Measurements from ENCODE around the gene ADCY6. TPM values are rescaled to one million over a fixed set of nuclear protein-coding genes. Genes with fewer than 3 reads are reported as not detected.

The ADCY6 gene
- total and polyA plus RNA-seq, 2 donors (not counting 1 experiment from before 2014, with no cell fraction given): 0.03 TPM; not detected in 1

DNA sequence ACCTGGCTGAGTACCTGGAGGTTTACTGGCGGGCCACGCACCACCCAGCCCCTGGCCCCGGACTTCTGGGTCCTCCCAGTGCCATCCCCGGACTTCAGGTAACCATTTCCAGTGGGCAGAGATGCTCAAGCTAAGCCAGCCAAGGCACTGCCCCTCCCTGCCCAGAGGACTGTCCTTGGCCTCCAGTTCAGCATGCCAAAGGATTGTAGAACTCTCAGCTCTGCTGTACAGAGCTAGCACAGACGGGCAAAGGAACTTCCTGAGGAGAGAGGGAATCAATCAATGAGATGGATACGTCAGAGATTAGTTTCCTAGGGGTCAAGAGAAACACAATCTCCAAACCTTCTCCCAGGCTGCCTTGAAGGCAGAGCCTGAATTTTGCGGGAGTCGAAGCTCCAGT, 38.1 kb upstream of the ADCY6 start:
- Histone ChIP-seq H3K79me2 (ENCODE audit: control insufficient read depth, insufficient read depth, low read length) (no peaks in the 10 kb centered on the region), H3K4me3 (ENCODE audit: control extremely low read depth in 1 of 5, extremely low read depth in 1 of 5, insufficient read depth in 1 of 5, low read depth in 2 of 5, low read length in 4 of 5) (no peak overlapping the region), H3K4me1 (ENCODE audit: control insufficient read depth in 2 of 2, insufficient read depth in 2 of 2, low read length in 2 of 2) (no peaks in the 10 kb centered on the region), H2AFZ (ENCODE audit: insufficient read depth, low read depth, low read length, poor library complexity, severe bottlenecking) (no peak overlapping the region), H3K27ac (ENCODE audit: low read length in 2 of 2) (no peak overlapping the region), H3K9me3 (ENCODE audit: control extremely low read depth in 1 of 3, control insufficient read depth in 2 of 3, insufficient read depth in 1 of 3, low read length in 2 of 3) (no peaks in the 10 kb centered on the region), H3K9ac (ENCODE audit: low read length) (no peak overlapping the region), H3K27me3 (replicated peaks in 1 of 4; ENCODE audit: control extremely low read depth in 1 of 4, control insufficient read depth in 3 of 4, insufficient read depth in 4 of 4, low read length in 3 of 4) (no peaks in the 10 kb centered on the region), H3K4me2 (replicated peaks; ENCODE audit: low read depth, low read length, poor library complexity, severe bottlenecking) (no peak overlapping the region), H4K20me1 (ENCODE audit: control insufficient read depth, insufficient read depth, low read length, poor library complexity, severe bottlenecking) (peaks cover 25% of the 10 kb centered on the region), H3K36me3 (replicated peaks in 1 of 2; ENCODE audit: control extremely low read depth in 1 of 2, control insufficient read depth in 1 of 2, extremely low read depth in 1 of 2, insufficient read depth in 2 of 2, low read length in 1 of 2) (peaks cover 3 to 37% of the 10 kb centered on the region in 2 experiments)
- POLR2A ChIA-PET: no interaction called here
- TF ChIP-seq, protein P1, sequence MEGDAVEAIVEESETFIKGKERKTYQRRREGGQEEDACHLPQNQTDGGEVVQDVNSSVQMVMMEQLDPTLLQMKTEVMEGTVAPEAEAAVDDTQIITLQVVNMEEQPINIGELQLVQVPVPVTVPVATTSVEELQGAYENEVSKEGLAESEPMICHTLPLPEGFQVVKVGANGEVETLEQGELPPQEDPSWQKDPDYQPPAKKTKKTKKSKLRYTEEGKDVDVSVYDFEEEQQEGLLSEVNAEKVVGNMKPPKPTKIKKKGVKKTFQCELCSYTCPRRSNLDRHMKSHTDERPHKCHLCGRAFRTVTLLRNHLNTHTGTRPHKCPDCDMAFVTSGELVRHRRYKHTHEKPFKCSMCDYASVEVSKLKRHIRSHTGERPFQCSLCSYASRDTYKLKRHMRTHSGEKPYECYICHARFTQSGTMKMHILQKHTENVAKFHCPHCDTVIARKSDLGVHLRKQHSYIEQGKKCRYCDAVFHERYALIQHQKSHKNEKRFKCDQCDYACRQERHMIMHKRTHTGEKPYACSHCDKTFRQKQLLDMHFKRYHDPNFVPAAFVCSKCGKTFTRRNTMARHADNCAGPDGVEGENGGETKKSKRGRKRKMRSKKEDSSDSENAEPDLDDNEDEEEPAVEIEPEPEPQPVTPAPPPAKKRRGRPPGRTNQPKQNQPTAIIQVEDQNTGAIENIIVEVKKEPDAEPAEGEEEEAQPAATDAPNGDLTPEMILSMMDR (IDR thresholded peaks at IDR 0.05): no peak
- TF ChIP-seq EZH2 (IDR thresholded peaks at IDR 0.05; ENCODE audit: borderline replicate concordance, insufficient read depth, low read depth, low read length, poor library complexity, severe bottlenecking): no peak
- H3K4me3 Mint-ChIP-seq: no peak overlapping the region
- no peaks in the 10 kb centered on the region for H3K4me1 Mint-ChIP-seq
- no peak for ATAC-seq (ENCODE audit: low read depth)
- no peaks in the 10 kb centered on the region for H3K9me3 Mint-ChIP-seq (ENCODE audit: insufficient read depth)
- CTCF ChIA-PET: interaction anchor here (1.0 to 1.1 kb wide), 5 partner anchors 13 to 97 kb away, joined by 3 to 4 read pairs (median 3); no protein-coding TSS in a partner anchor
- no peak for DNase-seq
- H3K27ac Mint-ChIP-seq: no peak overlapping the region
- no peaks in the 10 kb centered on the region for H3K27me3 Mint-ChIP-seq
- WGBS (ENCODE audit: insufficient coverage): 96% methylated on average over 4 of the region's 8 CpGs
- intact Hi-C loops (cut with micrococcal nuclease): no loop called here

DNA sequence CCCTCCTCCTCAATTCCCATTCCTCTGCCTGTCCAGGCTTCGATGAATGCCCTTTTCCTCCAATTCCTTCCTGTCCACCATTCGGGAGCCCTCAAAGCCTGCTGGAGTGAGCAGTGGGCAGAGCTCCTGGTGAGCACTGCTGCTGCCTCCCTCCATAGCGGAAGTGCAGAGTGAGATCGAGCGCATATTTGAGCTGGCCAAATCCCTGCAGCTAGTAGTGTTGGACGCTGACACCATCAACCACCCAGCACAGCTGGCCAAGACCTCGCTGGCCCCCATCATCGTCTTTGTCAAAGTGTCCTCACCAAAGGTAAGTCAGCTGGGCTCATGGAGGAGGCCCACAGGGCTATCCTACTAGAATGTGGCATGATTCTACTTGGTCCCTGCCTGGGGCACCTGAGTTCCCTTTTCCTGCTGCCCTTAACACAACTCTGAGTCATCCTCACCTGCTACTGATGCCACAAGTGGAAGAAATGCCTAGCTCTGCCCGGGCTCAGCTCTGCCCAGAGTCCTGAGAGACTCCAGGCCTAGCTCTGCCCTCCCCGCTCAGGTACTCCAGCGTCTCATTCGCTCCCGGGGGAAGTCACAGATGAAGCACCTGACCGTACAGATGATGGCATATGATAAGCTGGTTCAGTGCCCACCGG, 37.4 kb upstream of the ADCY6 start:
- CTCF ChIA-PET: interaction anchor here (1.0 kb wide), 1 partner anchor 12 kb away, joined by 4 read pairs; no protein-coding TSS in a partner anchor

More for the DNA sequence above, 37.4 kb upstream of the ADCY6 start:
- intact Hi-C loops (cut with micrococcal nuclease): no loop called here
- Histone ChIP-seq H4K20me1 (ENCODE audit: control insufficient read depth, insufficient read depth, low read length, poor library complexity, severe bottlenecking) (peaks cover 22% of the 10 kb centered on the region), H3K4me2 (replicated peaks; ENCODE audit: low read depth, low read length, poor library complexity, severe bottlenecking) (no peak overlapping the region), H3K79me2 (ENCODE audit: control insufficient read depth, insufficient read depth, low read length) (no peaks in the 10 kb centered on the region), H3K27ac (ENCODE audit: low read length in 2 of 2) (no peak overlapping the region), H2AFZ (ENCODE audit: insufficient read depth, low read depth, low read length, poor library complexity, severe bottlenecking) (no peak overlapping the region), H3K36me3 (replicated peaks in 1 of 2; ENCODE audit: control extremely low read depth in 1 of 2, control insufficient read depth in 1 of 2, extremely low read depth in 1 of 2, insufficient read depth in 2 of 2, low read length in 1 of 2) (peaks cover 3 to 30% of the 10 kb centered on the region in 2 experiments), H3K9me3 (ENCODE audit: control extremely low read depth in 1 of 3, control insufficient read depth in 2 of 3, insufficient read depth in 1 of 3, low read length in 2 of 3) (no peaks in the 10 kb centered on the region), H3K4me3 (ENCODE audit: control extremely low read depth in 1 of 5, extremely low read depth in 1 of 5, insufficient read depth in 1 of 5, low read depth in 2 of 5, low read length in 4 of 5) (no peak overlapping the region), H3K27me3 (replicated peaks in 1 of 4; ENCODE audit: control extremely low read depth in 1 of 4, control insufficient read depth in 3 of 4, insufficient read depth in 4 of 4, low read length in 3 of 4) (no peaks in the 10 kb centered on the region), H3K4me1 (ENCODE audit: control insufficient read depth in 2 of 2, insufficient read depth in 2 of 2, low read length in 2 of 2) (no peaks in the 10 kb centered on the region), H3K9ac (ENCODE audit: low read length) (no peak overlapping the region)
- H3K27me3 Mint-ChIP-seq: no peaks in the 10 kb centered on the region
- no peak overlapping the region for H3K27ac Mint-ChIP-seq
- H3K4me3 Mint-ChIP-seq: no peak overlapping the region
- no peaks in the 10 kb centered on the region for H3K9me3 Mint-ChIP-seq (ENCODE audit: insufficient read depth)
- no peak for TF ChIP-seq EZH2 (IDR thresholded peaks at IDR 0.05; ENCODE audit: borderline replicate concordance, insufficient read depth, low read depth, low read length, poor library complexity, severe bottlenecking)
- TF ChIP-seq, protein P1 (IDR thresholded peaks at IDR 0.05): no peak
- no peaks in the 10 kb centered on the region for H3K4me1 Mint-ChIP-seq
- POLR2A ChIA-PET: no interaction called here
- DNase-seq: no peak
- WGBS (ENCODE audit: insufficient coverage): 95% methylated on average over 13 of the region's 15 CpGs
- no peak for ATAC-seq (ENCODE audit: low read depth)
